ENCODE measurements around the gene NR2E1. TPM values are rescaled to one million over a fixed set of nuclear protein-coding genes. Genes with fewer than 3 reads are reported as not detected.

Gene NR2E1
- not detected in 2 replicates for total RNA-seq

DNA sequence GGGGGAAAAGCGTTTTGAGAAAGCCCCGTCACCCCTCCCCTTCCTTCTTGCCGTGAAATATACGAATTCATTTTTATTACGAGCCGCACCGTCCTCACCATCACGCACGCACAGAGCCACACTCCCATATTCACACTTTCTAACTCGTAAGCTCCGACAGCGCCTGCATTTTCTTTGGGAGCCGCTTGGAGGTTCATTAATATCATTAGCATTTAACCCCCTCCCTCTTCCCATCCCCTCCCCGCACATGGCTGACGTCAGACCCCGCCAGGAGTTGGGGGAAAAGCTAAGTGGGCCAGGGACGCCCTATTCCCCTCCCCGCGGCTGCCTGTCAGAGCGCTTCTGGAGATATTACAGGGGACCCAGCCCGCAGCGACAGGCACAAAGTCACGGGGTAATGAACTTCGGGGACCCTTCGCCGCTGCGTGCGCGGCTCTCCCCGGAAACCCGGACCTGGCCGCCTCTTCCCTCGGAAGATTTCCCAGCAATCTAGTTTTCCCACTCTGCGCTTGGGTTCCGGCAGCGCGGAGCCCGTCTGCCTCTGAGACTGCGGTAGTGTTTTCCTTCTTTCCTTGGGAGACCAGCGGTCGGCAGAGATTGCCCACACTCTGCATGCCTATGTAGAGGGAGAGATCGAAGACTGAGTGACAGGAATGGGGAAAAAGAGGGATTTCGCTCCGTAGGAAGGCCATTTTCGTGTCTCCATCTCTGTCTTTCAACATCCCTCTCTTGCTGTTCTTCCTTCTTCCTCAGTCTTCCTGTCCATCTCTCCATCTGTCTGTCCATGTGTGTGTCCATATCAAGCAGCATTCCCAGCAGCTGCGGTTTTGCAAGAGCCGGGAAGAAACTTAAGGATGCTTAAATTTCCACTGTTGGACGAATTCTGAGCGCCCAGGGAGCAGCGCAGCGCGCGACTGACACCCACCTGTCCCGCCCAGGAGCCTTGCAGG, at the start of gene NR2E1:
Gene NR2E1, plus strand, starts transcription at position 309 of the 950 bp plus-strand sequence. CDS start 744 bp downstream, outside the sequence.

Other genes with a start within 250 kb of the NR2E1 start
- gene SEC63, start 207.8 kb upstream of the NR2E1 start, total RNA-seq: 11.9 and 18.0 TPM in 2 replicates
- 27.8 and 50.1 TPM in 2 replicates for gene OSTM1, start 91.3 kb upstream of the NR2E1 start, total RNA-seq
- gene SNX3, start 95.0 kb downstream of the NR2E1 start, total RNA-seq: 117 and 119 TPM in 2 replicates
- gene AFG1L, start 129.0 kb downstream of the NR2E1 start, total RNA-seq: 2.3 and 3.0 TPM in 2 replicates